Loucy (cell line): ENCODE results near the gene MRTFB.

ENCODE experiments used
- EZH2phosphoT487 ChIP-seq: fragments of 200-600 bp; IDR thresholded peaks from 2 replicates; pipeline ENCODE4 v1.6.1; 2018; ENCODE audit warnings: antibody characterized with exemption, mild to moderate bottlenecking, moderate library complexity, borderline replicate concordance
- TF ChIP-seq, protein P1 (sequence below): fragments of 200-600 bp; sonication (generic); conservative IDR thresholded peaks from 2 replicates; pipeline ENCODE4 v1.5.1; 2014; ENCODE audit warnings: mild to moderate bottlenecking, antibody characterized with exemption, low read length

DNA sequence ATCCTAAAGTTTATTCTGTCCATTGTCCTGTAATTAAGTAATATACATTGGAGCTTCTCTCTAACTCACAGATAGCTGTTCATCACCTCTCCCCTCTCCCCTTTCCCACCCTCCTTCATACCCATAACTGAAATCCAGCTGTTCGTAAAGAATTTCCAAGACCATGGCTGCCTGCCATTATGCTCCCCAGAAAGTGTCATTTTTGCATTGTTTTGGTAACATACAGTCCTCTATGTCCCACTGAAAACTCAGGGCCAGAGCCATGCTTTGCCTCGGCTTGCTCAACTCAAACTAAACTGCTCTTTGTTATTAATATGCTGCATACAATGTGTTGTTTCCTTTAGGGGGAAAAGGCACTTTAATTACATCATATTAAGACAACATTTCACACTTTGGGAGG lies 132.0 kb downstream of the MRTFB start:
- TF ChIP-seq, protein P1, sequence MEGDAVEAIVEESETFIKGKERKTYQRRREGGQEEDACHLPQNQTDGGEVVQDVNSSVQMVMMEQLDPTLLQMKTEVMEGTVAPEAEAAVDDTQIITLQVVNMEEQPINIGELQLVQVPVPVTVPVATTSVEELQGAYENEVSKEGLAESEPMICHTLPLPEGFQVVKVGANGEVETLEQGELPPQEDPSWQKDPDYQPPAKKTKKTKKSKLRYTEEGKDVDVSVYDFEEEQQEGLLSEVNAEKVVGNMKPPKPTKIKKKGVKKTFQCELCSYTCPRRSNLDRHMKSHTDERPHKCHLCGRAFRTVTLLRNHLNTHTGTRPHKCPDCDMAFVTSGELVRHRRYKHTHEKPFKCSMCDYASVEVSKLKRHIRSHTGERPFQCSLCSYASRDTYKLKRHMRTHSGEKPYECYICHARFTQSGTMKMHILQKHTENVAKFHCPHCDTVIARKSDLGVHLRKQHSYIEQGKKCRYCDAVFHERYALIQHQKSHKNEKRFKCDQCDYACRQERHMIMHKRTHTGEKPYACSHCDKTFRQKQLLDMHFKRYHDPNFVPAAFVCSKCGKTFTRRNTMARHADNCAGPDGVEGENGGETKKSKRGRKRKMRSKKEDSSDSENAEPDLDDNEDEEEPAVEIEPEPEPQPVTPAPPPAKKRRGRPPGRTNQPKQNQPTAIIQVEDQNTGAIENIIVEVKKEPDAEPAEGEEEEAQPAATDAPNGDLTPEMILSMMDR: no peak
- no peak for TF ChIP-seq EZH2phosphoT487
